Measurements from ENCODE around the gene TEKTIP1. TPM values are rescaled to one million over a fixed set of nuclear protein-coding genes. Genes with fewer than 3 reads are reported as not detected.
A peak's percentile ranks its signal among the peaks of the same experiment; 100 is the strongest.

TEKTIP1 gene
- total and polyA plus RNA-seq, 2 donors (not counting 1 experiment from before 2014, with no cell fraction given), result 6.3 to 17.3 TPM

GRCh38 chr19:3547301-3547731 lies 8.3 kb downstream of the TEKTIP1 start:
- H3K79me2 ChIP-seq (ENCODE audit: control insufficient read depth, insufficient read depth, low read length), result peaks cover 20% of the 10 kb centered on the region
- no peak overlapping the region for H3K27ac Mint-ChIP-seq
- peaks cover 61% of the 10 kb centered on the region for H4K20me1 ChIP-seq (ENCODE audit: control insufficient read depth, insufficient read depth, low read length, poor library complexity, severe bottlenecking)
- no peak for TF ChIP-seq EZH2 (IDR thresholded peaks at IDR 0.05; ENCODE audit: borderline replicate concordance, insufficient read depth, low read depth, low read length, poor library complexity, severe bottlenecking)
- TF ChIP-seq, protein P1, sequence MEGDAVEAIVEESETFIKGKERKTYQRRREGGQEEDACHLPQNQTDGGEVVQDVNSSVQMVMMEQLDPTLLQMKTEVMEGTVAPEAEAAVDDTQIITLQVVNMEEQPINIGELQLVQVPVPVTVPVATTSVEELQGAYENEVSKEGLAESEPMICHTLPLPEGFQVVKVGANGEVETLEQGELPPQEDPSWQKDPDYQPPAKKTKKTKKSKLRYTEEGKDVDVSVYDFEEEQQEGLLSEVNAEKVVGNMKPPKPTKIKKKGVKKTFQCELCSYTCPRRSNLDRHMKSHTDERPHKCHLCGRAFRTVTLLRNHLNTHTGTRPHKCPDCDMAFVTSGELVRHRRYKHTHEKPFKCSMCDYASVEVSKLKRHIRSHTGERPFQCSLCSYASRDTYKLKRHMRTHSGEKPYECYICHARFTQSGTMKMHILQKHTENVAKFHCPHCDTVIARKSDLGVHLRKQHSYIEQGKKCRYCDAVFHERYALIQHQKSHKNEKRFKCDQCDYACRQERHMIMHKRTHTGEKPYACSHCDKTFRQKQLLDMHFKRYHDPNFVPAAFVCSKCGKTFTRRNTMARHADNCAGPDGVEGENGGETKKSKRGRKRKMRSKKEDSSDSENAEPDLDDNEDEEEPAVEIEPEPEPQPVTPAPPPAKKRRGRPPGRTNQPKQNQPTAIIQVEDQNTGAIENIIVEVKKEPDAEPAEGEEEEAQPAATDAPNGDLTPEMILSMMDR (IDR thresholded peaks at IDR 0.05), result peak; percentile 63
- H3K27ac ChIP-seq (ENCODE audit: low read length in 2 of 2), result no peak overlapping the region
- no peak overlapping the region for H3K9ac ChIP-seq (ENCODE audit: low read length)
- DNase-seq (peak; percentile 41), ATAC-seq (ENCODE audit: low read depth) (no peak)
- no peaks in the 10 kb centered on the region for H3K9me3 Mint-ChIP-seq (ENCODE audit: insufficient read depth)
- H3K4me3 ChIP-seq (ENCODE audit: control extremely low read depth in 1 of 5, extremely low read depth in 1 of 5, insufficient read depth in 1 of 5, low read depth in 2 of 5, low read length in 4 of 5), result no peak overlapping the region
- WGBS (ENCODE audit: insufficient coverage), result 91% methylated on average over 14 of the region's 15 CpGs
- peaks cover under 1% of the 10 kb centered on the region in 2 donors for H3K4me1 ChIP-seq (ENCODE audit: control insufficient read depth in 2 of 2, insufficient read depth in 2 of 2, low read length in 2 of 2)
- no peaks in the 10 kb centered on the region for H3K9me3 ChIP-seq (ENCODE audit: control extremely low read depth in 1 of 3, control insufficient read depth in 2 of 3, insufficient read depth in 1 of 3, low read length in 2 of 3)
- no peaks in the 10 kb centered on the region for H3K27me3 ChIP-seq (replicated peaks in 1 of 4; ENCODE audit: control extremely low read depth in 1 of 4, control insufficient read depth in 3 of 4, insufficient read depth in 4 of 4, low read length in 3 of 4)
- no peak overlapping the region for H3K4me2 ChIP-seq (replicated peaks; ENCODE audit: low read depth, low read length, poor library complexity, severe bottlenecking)
- H2AFZ ChIP-seq (ENCODE audit: insufficient read depth, low read depth, low read length, poor library complexity, severe bottlenecking), result no peak overlapping the region
- peaks cover 16% of the 10 kb centered on the region for H3K4me1 Mint-ChIP-seq
- POLR2A ChIA-PET, result interaction anchor here (0.5 kb wide), 1 partner anchor 39 kb away, joined by 12 read pairs; no protein-coding TSS in a partner anchor
- intact Hi-C loops (cut with micrococcal nuclease), result no loop called here
- peaks cover 0 to 41% of the 10 kb centered on the region in 2 experiments for H3K36me3 ChIP-seq (replicated peaks in 1 of 2; ENCODE audit: control extremely low read depth in 1 of 2, control insufficient read depth in 1 of 2, extremely low read depth in 1 of 2, insufficient read depth in 2 of 2, low read length in 1 of 2)
- CTCF ChIA-PET, result interaction anchor here (1.2 to 5.4 kb wide), 4 partner anchors 9 to 80 kb away, joined by 3 to 47 read pairs (median 20); partner anchors contain the start of genes CACTIN and MFSD12
- H3K4me3 Mint-ChIP-seq, result no peak overlapping the region
- no peaks in the 10 kb centered on the region for H3K27me3 Mint-ChIP-seq

DNA sequence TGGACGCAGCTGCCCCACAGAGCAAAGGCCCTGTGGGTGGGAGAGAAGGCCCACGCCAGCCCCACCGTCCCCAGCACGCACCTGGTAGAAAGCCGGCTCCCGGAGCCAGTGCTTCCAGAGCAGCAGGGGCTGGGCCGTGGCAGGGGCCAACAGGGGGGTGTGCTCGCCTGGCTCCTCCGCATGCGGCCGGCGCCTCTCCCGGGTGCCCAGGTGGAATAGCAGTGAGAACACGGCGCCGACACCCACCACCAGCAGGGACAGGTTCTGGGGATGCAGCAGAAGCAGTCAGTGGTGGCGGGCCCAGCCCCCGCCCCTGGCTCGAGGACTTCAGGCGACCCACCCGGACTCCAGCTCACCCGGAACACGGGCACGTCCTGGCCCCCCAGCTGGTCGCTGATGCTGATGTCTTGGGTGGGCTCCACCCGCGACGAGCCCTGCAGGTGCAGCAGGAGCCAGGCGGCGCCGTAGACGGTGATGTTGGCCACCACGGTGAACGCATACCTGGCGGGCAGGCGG lies 8.9 kb downstream of the TEKTIP1 start:
- ChIA-PET POLR2A (interaction anchor here (0.5 kb wide), 1 partner anchor 39 kb away, joined by 12 read pairs; no protein-coding TSS in a partner anchor), CTCF (interaction anchor here (3.6 to 5.4 kb wide), 2 partner anchors 9 to 70 kb away, joined by 37 to 47 read pairs; partner anchors contain the start of gene MFSD12)
- H3K27me3 Mint-ChIP-seq, result no peaks in the 10 kb centered on the region
- H4K20me1 ChIP-seq (ENCODE audit: control insufficient read depth, insufficient read depth, low read length, poor library complexity, severe bottlenecking), result peaks cover 61% of the 10 kb centered on the region
- TF ChIP-seq, protein P1 (IDR thresholded peaks at IDR 0.05), result peak; percentile 39
- no peak for TF ChIP-seq EZH2 (IDR thresholded peaks at IDR 0.05; ENCODE audit: borderline replicate concordance, insufficient read depth, low read depth, low read length, poor library complexity, severe bottlenecking)
- no peak overlapping the region for H3K4me2 ChIP-seq (replicated peaks; ENCODE audit: low read depth, low read length, poor library complexity, severe bottlenecking)
- no peak overlapping the region for H3K4me3 Mint-ChIP-seq
- H3K27ac Mint-ChIP-seq, result no peak overlapping the region
- no peaks in the 10 kb centered on the region for H3K9me3 Mint-ChIP-seq (ENCODE audit: insufficient read depth)
- peaks cover 0 to 41% of the 10 kb centered on the region in 2 experiments for H3K36me3 ChIP-seq (replicated peaks in 1 of 2; ENCODE audit: control extremely low read depth in 1 of 2, control insufficient read depth in 1 of 2, extremely low read depth in 1 of 2, insufficient read depth in 2 of 2, low read length in 1 of 2)
- H3K9me3 ChIP-seq (ENCODE audit: control extremely low read depth in 1 of 3, control insufficient read depth in 2 of 3, insufficient read depth in 1 of 3, low read length in 2 of 3), result no peaks in the 10 kb centered on the region
- intact Hi-C loops (cut with micrococcal nuclease), result no loop called here
- H3K9ac ChIP-seq (ENCODE audit: low read length), result no peak overlapping the region
- 96% methylated on average over 36 of the region's 36 CpGs for WGBS (ENCODE audit: insufficient coverage)
- peaks cover 25% of the 10 kb centered on the region for H3K79me2 ChIP-seq (ENCODE audit: control insufficient read depth, insufficient read depth, low read length)
- peaks cover 6% of the 10 kb centered on the region in 2 donors for H3K4me1 ChIP-seq (ENCODE audit: control insufficient read depth in 2 of 2, insufficient read depth in 2 of 2, low read length in 2 of 2)
- no peaks in the 10 kb centered on the region for H3K27me3 ChIP-seq (replicated peaks in 1 of 4; ENCODE audit: control extremely low read depth in 1 of 4, control insufficient read depth in 3 of 4, insufficient read depth in 4 of 4, low read length in 3 of 4)
- no peak overlapping the region for H3K4me3 ChIP-seq (ENCODE audit: control extremely low read depth in 1 of 5, extremely low read depth in 1 of 5, insufficient read depth in 1 of 5, low read depth in 2 of 5, low read length in 4 of 5)
- DNase-seq (no peak), ATAC-seq (ENCODE audit: low read depth) (no peak)
- H3K27ac ChIP-seq (ENCODE audit: low read length in 2 of 2), result no peak overlapping the region
- H3K4me1 Mint-ChIP-seq, result peaks cover 21% of the 10 kb centered on the region
- no peak overlapping the region for H2AFZ ChIP-seq (ENCODE audit: insufficient read depth, low read depth, low read length, poor library complexity, severe bottlenecking)

Measured in B cell (primary cell).